ENCODE measurements around the gene ESR2.

ESR2 gene

DNA sequence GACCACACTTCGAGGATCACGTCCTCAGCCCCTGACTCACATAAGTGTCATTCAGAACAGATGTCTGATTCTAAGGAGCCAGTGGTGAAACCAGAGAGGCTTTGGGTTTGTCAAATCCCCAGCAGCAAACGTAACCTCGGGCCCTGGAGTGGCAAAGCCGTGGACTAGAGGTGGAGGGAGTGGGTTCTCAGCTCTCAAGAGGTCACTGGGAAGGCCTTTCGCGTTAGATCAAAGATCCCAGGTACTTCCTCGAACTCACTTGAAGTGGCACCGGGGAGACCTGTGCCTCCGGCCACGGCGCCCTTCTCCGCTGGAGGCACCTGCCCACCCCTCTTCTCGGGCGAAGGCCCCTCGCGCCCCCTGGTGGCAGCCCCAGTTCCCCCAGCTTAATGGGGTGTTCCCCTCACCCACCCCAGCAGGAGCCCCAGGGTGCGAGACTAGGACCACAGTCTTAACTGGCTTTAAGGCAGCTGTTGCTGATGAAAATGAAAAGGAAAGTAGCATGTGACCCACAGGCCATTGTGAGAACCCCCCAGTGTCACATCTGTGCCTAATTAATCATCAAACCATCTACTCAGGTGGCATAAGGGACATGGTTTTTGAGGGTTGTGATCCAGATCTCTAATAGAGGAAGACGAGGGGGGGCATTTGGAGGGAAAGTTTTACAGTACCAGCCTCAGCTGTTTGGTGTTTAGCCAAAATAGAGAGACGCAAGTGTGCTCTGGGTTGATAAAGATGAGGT, 672 bp upstream of the ESR2 start:
- Histone ChIP-seq H3K27ac (ENCODE audit: low read depth, low read length) (no peak overlapping the region), H4K20me1 (ENCODE audit: low read depth, low read length) (no peaks in the 10 kb centered on the region), H2AFZ (ENCODE audit: low read depth, low read length, severe bottlenecking) (peak overlapping the region; percentile 94), H3K4me2 (ENCODE audit: low read depth, low read length, poor library complexity, severe bottlenecking) (peak overlapping the region; percentile 78), H3K36me3 (ENCODE audit: low read length) (no peaks in the 10 kb centered on the region), H3K27me3 (ENCODE audit: low read length) (no peaks in the 10 kb centered on the region), H3F3A (ENCODE audit: insufficient read depth) (peaks cover 6% of the 10 kb centered on the region), H3K4me3 (ENCODE audit: insufficient read depth, low read length, poor library complexity, severe bottlenecking) (peak overlapping the region; percentile 55), H3K9me3 (ENCODE audit: insufficient read depth, low read length) (no peaks in the 10 kb centered on the region), H3K79me2 (ENCODE audit: insufficient read depth, low read length) (no peaks in the 10 kb centered on the region), H3K9ac (ENCODE audit: low read length) (peak overlapping the region; percentile 50), H3K9me2 (replicated peaks; ENCODE audit: insufficient read depth, low read length) (no peaks in the 10 kb centered on the region)
- TF ChIP-seq EZH2phosphoT487 (conservative IDR thresholded peaks at IDR 0.05; ENCODE audit: low read length), result no peak
- peak; percentile 84 for TF ChIP-seq CTCF (IDR thresholded peaks at IDR 0.05; ENCODE audit: insufficient read depth, low read length, poor library complexity, severe bottlenecking)

DNA sequence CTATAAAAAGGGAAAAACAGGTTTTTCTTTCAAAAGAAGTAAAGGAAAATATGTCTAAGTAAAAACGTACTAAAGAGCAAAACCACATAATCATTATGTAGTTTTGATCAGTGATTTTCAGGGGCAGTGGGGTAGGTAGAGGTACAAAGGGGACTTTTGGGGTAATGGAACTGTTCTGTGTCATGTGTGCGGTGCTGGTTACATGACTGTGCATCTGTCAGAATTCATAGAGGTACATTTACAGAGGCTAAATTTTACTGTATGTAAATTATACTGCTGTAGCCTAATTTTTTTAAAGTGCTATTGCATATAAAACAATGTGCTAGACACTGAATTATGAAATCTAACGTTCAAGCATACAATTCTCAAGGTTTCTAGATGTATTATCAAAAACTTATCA, 2.0 kb downstream of the ESR2 start:
- Histone ChIP-seq H4K20me1 (ENCODE audit: low read depth, low read length) (no peaks in the 10 kb centered on the region), H3K9me2 (replicated peaks; ENCODE audit: insufficient read depth, low read length) (no peaks in the 10 kb centered on the region), H3K9me3 (ENCODE audit: insufficient read depth, low read length) (no peaks in the 10 kb centered on the region), H3K27me3 (ENCODE audit: low read length) (no peaks in the 10 kb centered on the region), H3K79me2 (ENCODE audit: insufficient read depth, low read length) (no peaks in the 10 kb centered on the region), H3K27ac (ENCODE audit: low read depth, low read length) (no peak overlapping the region), H3K9ac (ENCODE audit: low read length) (no peak overlapping the region), H3K36me3 (ENCODE audit: low read length) (no peaks in the 10 kb centered on the region), H3K4me3 (ENCODE audit: insufficient read depth, low read length, poor library complexity, severe bottlenecking) (no peak overlapping the region), H3F3A (ENCODE audit: insufficient read depth) (peaks cover 6% of the 10 kb centered on the region), H2AFZ (ENCODE audit: low read depth, low read length, severe bottlenecking) (no peak overlapping the region), H3K4me2 (ENCODE audit: low read depth, low read length, poor library complexity, severe bottlenecking) (peak overlapping the region; percentile 78)
- TF ChIP-seq EZH2phosphoT487 (conservative IDR thresholded peaks at IDR 0.05; ENCODE audit: low read length) (no peak), CTCF (IDR thresholded peaks at IDR 0.05; ENCODE audit: insufficient read depth, low read length, poor library complexity, severe bottlenecking) (no peak)

DNA sequence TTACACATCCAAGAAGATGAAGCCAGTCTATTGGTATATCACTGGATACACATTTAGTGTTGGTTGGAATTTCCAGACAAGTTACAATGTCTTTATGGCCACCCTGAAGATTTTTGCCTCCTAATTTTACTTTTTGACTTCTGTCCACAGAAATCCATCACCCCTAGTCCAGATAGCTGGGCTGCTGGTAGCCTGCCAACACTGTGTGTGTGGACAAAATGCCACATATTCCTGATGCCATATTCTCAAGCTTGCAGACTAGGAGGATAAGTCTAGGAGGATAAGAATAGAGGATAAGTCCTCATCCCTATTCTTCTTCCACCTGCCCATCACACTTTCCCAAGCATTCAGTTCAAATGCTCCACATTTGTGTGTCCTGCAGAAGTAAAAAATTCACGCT, 4.6 kb downstream of the ESR2 start:
- H3K9ac ChIP-seq (ENCODE audit: low read length), result no peak overlapping the region
- no peak overlapping the region for H2AFZ ChIP-seq (ENCODE audit: low read depth, low read length, severe bottlenecking)
- no peak overlapping the region for H3K4me3 ChIP-seq (ENCODE audit: insufficient read depth, low read length, poor library complexity, severe bottlenecking)
- TF ChIP-seq EZH2phosphoT487 (conservative IDR thresholded peaks at IDR 0.05; ENCODE audit: low read length), result no peak
- TF ChIP-seq CTCF (IDR thresholded peaks at IDR 0.05; ENCODE audit: insufficient read depth, low read length, poor library complexity, severe bottlenecking), result no peak
- H3K36me3 ChIP-seq (ENCODE audit: low read length), result no peaks in the 10 kb centered on the region
- no peaks in the 10 kb centered on the region for H3K9me2 ChIP-seq (replicated peaks; ENCODE audit: insufficient read depth, low read length)
- H4K20me1 ChIP-seq (ENCODE audit: low read depth, low read length), result no peaks in the 10 kb centered on the region
- no peaks in the 10 kb centered on the region for H3K79me2 ChIP-seq (ENCODE audit: insufficient read depth, low read length)
- H3K9me3 ChIP-seq (ENCODE audit: insufficient read depth, low read length), result no peaks in the 10 kb centered on the region
- peaks cover 6% of the 10 kb centered on the region for H3F3A ChIP-seq (ENCODE audit: insufficient read depth)
- H3K27ac ChIP-seq (ENCODE audit: low read depth, low read length), result no peak overlapping the region
- no peak overlapping the region for H3K4me2 ChIP-seq (ENCODE audit: low read depth, low read length, poor library complexity, severe bottlenecking)
- H3K27me3 ChIP-seq (ENCODE audit: low read length), result no peaks in the 10 kb centered on the region

Measured in SU-DHL-6 (cell line).